Nephron (organoid): ENCODE measurements around the gene ALPL.

Experiments
- H3K27ac Mint-ChIP-seq, 3 experiments: 2 replicates each; pipeline ENCODE4 v1.8.0; 2020; ENCODE audit warnings: mixed read lengths in 3 of 3, mild to moderate bottlenecking in 2 of 3, moderate library complexity in 1 of 3
- H3K27me3 Mint-ChIP-seq: 2 replicates; pipeline ENCODE4 v1.8.0; 2021; ENCODE audit warnings: low read depth, mild to moderate bottlenecking, moderate library complexity, mixed read lengths
- H3K36me3 Mint-ChIP-seq: 2 replicates; pipeline ENCODE4 v1.8.0; 2020; ENCODE audit warnings: low read depth, mixed read lengths
- H3K4me1 Mint-ChIP-seq: 2 replicates; pipeline ENCODE4 v1.8.0; 2020; ENCODE audit warnings: mixed read lengths
- H3K4me3 Mint-ChIP-seq, 3 experiments: 2 replicates each; pipeline ENCODE4 v1.8.0; 2020; ENCODE audit warnings: mild to moderate bottlenecking in 3 of 3, mixed read lengths in 3 of 3, moderate library complexity in 2 of 3
- H3K9me3 Mint-ChIP-seq: 2 replicates; pipeline ENCODE4 v1.8.0; 2020; ENCODE audit warnings: mixed read lengths
- CTCF ChIP-seq, 3 experiments: fragments of 200-600 bp; sonication (generic); IDR thresholded peaks; one replicate each; pipeline ENCODE4 v1.5.0; 2021; ENCODE audit warnings: antibody characterized with exemption in 3 of 3; ENCODE audit not compliant: unreplicated experiment in 3 of 3

ALPL gene

DNA sequence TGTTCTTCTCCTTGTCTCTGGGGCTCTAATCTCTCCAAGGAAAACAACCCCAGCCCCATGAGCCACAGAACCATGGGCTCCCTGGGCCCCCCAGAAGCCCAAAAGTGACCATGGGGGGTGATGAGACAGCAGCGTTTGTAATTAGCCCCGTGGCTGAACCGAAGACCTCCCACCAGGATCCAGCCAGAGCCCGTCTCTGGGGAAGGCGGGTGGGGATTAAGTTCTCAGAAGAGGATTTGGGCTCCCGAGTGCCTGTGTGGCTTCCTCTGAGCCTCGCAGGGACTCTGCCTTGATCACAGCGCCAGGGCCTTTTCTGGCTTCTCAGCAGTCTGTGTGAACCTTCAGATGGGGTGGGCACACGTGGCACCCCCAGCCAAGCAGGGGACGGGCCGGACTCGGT is 77.0 kb downstream of the ALPL start:
- peak overlapping the region in 2 of 3 experiments; percentile 48 to 84 for H3K27ac Mint-ChIP-seq
- H3K4me1 Mint-ChIP-seq, result peaks cover 23% of the 10 kb centered on the region
- no peak for TF ChIP-seq CTCF (IDR thresholded peaks at IDR 0.05; ENCODE audit: unreplicated experiment in 3 of 3)
- no peaks in the 10 kb centered on the region for H3K36me3 Mint-ChIP-seq
- H3K4me3 Mint-ChIP-seq, result no peak overlapping the region
- no peaks in the 10 kb centered on the region for H3K9me3 Mint-ChIP-seq
- peaks cover 47% of the 10 kb centered on the region for H3K27me3 Mint-ChIP-seq

- Mint-ChIP-seq H3K4me3 (peak overlapping the region in 1 of 3 experiments; percentile 3), H3K27ac (peak overlapping the region; percentile 18 to 84 (median 48)), H3K36me3 (no peaks in the 10 kb centered on the region), H3K4me1 (peaks cover 23% of the 10 kb centered on the region), H3K27me3 (peaks cover 48% of the 10 kb centered on the region), H3K9me3 (no peaks in the 10 kb centered on the region)
- TF ChIP-seq CTCF (IDR thresholded peaks at IDR 0.05; ENCODE audit: unreplicated experiment in 3 of 3), result no peak
These were observed 77.8 kb downstream of the ALPL start for GRCh38 chr1:21586846-21587601.

DNA sequence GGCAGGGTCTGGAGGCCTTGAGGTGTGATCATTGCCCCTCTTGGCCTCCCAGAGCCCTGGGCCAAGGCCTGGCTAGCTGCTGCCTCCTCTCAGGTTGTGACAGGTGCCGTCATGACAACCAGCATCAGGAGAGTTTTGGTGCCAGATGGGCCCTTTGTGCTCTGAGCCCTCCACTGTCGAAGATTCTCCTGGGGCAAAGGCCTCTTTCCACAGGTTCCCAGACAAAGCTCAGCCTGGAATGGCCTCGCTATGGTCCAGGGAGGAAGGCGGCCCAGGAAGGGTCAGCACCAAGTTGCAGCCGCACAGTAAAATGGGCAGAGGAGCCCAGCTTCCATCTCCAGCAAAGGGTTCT is 78.4 kb downstream of the ALPL start:
- Mint-ChIP-seq H3K36me3 (no peaks in the 10 kb centered on the region), H3K4me1 (peaks cover 23% of the 10 kb centered on the region), H3K27ac (no peak overlapping the region), H3K4me3 (no peak overlapping the region), H3K9me3 (no peaks in the 10 kb centered on the region), H3K27me3 (peaks cover 53% of the 10 kb centered on the region)
- no peak for TF ChIP-seq CTCF (IDR thresholded peaks at IDR 0.05; ENCODE audit: unreplicated experiment in 3 of 3)

DNA sequence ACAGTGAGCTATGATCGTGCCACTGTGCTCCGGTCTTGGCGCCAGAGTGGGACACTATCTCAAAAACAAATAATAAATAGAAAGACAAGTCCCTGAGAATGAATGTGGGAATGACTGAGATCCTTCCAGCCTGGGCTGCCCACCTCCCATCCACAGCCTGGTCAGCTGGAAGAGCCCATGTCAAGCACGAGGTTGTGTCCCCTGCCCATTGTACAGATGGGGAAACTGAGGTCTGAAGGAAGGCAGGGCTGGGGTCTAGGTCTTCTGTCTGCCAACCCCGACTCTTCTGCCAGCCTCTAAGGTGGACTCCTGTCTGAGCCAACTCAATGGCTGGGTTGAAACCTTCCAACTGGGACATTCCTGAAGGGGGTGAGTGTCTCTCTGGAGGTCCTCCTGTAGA is 80.4 kb downstream of the ALPL start:
- TF ChIP-seq CTCF (IDR thresholded peaks at IDR 0.05; ENCODE audit: unreplicated experiment in 3 of 3), result no peak
- no peaks in the 10 kb centered on the region for H3K9me3 Mint-ChIP-seq
- peaks cover 23% of the 10 kb centered on the region for H3K4me1 Mint-ChIP-seq

GRCh38 chr1:21590126-21590880 is 81.1 kb downstream of the ALPL start:
- H3K27ac Mint-ChIP-seq, result no peak overlapping the region
- H3K4me3 Mint-ChIP-seq, result no peak overlapping the region
- H3K4me1 Mint-ChIP-seq, result peaks cover 19% of the 10 kb centered on the region
- H3K36me3 Mint-ChIP-seq, result no peaks in the 10 kb centered on the region
- no peak for TF ChIP-seq CTCF (IDR thresholded peaks at IDR 0.05; ENCODE audit: unreplicated experiment in 3 of 3)
- H3K27me3 Mint-ChIP-seq, result peaks cover 42% of the 10 kb centered on the region
- no peaks in the 10 kb centered on the region for H3K9me3 Mint-ChIP-seq

More for the DNA sequence above, 80.4 kb downstream of the ALPL start:
- Mint-ChIP-seq H3K27ac (no peak overlapping the region), H3K4me3 (no peak overlapping the region), H3K36me3 (no peaks in the 10 kb centered on the region), H3K27me3 (peaks cover 48% of the 10 kb centered on the region)
